CD4-positive, alpha-beta T cell (primary cell): Measurements from ENCODE around the gene RALGPS1. TPM values are rescaled to one million over a fixed set of nuclear protein-coding genes. Genes with fewer than 3 reads are reported as not detected.

ENCODE experiments used
- ATAC-seq: fragments of 200-7000 bp; cut with Tn5 transposase; one replicate; pipeline ENCODE4 v1.10.0; 2022; ENCODE audit warnings: mild to moderate bottlenecking; ENCODE audit not compliant: poor library complexity
- CTCF ChIA-PET: fragments of 350-600 bp; sonication (Branson Sonifier 250); formaldehyde crosslinking; loops from one replicate; lab custom pipeline; 2021; ENCODE audit warnings: antibody characterized with exemption, inconsistent platforms; lab: Charles Lee
- POLR2A ChIA-PET: fragments of 350-600 bp; sonication (Branson Sonifier 250); formaldehyde crosslinking; loops from one replicate; lab custom pipeline; 2021; ENCODE audit warnings: antibody characterized with exemption, inconsistent platforms; lab: Charles Lee
- DNase-seq, 14 experiments: peaks; one replicate each; pipeline ENCODE4 v3.0.0-alpha.2; 2013 to 2020; ENCODE audit warnings: mixed read lengths in 2 of 14
- H3K27ac ChIP-seq, 2 donors: one replicate each; pipeline versions ENCODE4 v1.5.1 to v1.7.0; 2013; ENCODE audit warnings: low read length in 2 of 2, low read depth in 1 of 2, mild to moderate bottlenecking in 1 of 2
- H3K27me3 ChIP-seq, 2 experiments: 1 replicate in 1 of 2; 2 replicates in 1 of 2; pipeline versions ENCODE4 v1.6.1 to v1.7.0; 2013; ENCODE audit warnings: low read length in 2 of 2, control low read depth in 1 of 2, mild to moderate bottlenecking in 1 of 2, moderate library complexity in 1 of 2; ENCODE audit not compliant: insufficient read depth in 2 of 2, control insufficient read depth in 1 of 2
- H3K36me3 ChIP-seq: one replicate; pipeline ENCODE4 v1.6.1; 2013; ENCODE audit warnings: low read length, control low read depth; ENCODE audit not compliant: insufficient read depth
- H3K4me1 ChIP-seq: one replicate; pipeline ENCODE4 v1.6.1; 2013; ENCODE audit warnings: low read length, control low read depth; ENCODE audit not compliant: insufficient read depth
- H3K4me3 ChIP-seq: one replicate; pipeline ENCODE4 v1.5.1; 2013; ENCODE audit warnings: mild to moderate bottlenecking, low read length, moderate library complexity
- H3K9me3 ChIP-seq, 2 experiments: 1 replicate in 1 of 2; 2 replicates in 1 of 2; pipeline versions ENCODE4 v1.6.1 to v1.7.0; 2013; ENCODE audit warnings: low read length in 2 of 2, mild to moderate bottlenecking in 2 of 2, control low read depth in 1 of 2, moderate library complexity in 1 of 2; ENCODE audit not compliant: control insufficient read depth in 1 of 2, insufficient read depth in 1 of 2
- H3K27ac Mint-ChIP-seq: one replicate; pipeline ENCODE4 v1.8.0; 2020; ENCODE audit warnings: mixed read lengths
- H3K27me3 Mint-ChIP-seq: one replicate; pipeline ENCODE4 v1.8.0; 2021; ENCODE audit warnings: mixed read lengths
- H3K36me3 Mint-ChIP-seq: one replicate; pipeline ENCODE4 v1.8.0; 2021; ENCODE audit warnings: low read depth, mixed read lengths
- H3K4me1 Mint-ChIP-seq: one replicate; pipeline ENCODE4 v1.8.0; 2021; ENCODE audit warnings: low read depth, mixed read lengths
- H3K4me3 Mint-ChIP-seq: one replicate; pipeline ENCODE4 v1.8.0; 2020; ENCODE audit warnings: mild to moderate bottlenecking, mixed read lengths
- H3K9me3 Mint-ChIP-seq: one replicate; pipeline ENCODE4 v1.8.0; 2020; ENCODE audit warnings: mixed read lengths
- intact Hi-C, 2 experiments: fragments of 100-400 bp; cut with DNase I in 1 of 2; cut with micrococcal nuclease in 1 of 2; formaldehyde crosslinking; loops; one replicate each; pipeline versions ENCODE4 v1.15.1 to v1.9.0; 2023 to 2025; cut with DNase I, micrococcal nuclease
- total RNA-seq, 174 experiments: library from RNA in 2 of 174; stranded (reverse) in 2 of 174; gene quantifications; one replicate each; pipeline ENCODE4 v1.2.3 and lab custom pipeline; 2021 to 2026
- TF ChIP-seq, protein P1 (sequence below): fragments of 200-600 bp; IDR thresholded peaks from one replicate; pipeline ENCODE4 v1.8.0; 2022; ENCODE audit warnings: antibody characterized with exemption, mild to moderate bottlenecking

The RALGPS1 gene
- total RNA-seq, 2 experiments from 2014 or later = 5.8 to 6.3 TPM

DNA sequence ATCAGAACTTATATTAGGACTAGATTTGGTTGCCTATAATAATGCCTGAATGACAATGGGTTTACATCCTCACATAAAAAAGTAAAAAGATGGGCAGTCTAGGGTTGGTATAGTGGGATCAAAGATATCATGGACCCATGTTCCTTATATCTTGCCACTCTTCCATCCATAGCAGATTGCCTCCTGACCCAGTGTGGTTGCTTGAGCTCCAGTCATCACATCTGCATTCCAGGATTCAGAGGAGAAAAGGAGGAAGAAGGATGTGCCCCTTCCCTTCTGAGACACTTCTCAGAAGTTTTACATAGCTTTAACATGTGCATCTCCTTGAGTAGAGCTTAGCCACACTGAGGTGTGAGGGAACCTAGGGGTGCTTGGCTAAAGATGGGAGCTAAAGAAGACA is 22.9 kb downstream of the RALGPS1 start:
- no peak overlapping the region for H3K4me3 Mint-ChIP-seq
- POLR2A ChIA-PET = no interaction called here

DNA sequence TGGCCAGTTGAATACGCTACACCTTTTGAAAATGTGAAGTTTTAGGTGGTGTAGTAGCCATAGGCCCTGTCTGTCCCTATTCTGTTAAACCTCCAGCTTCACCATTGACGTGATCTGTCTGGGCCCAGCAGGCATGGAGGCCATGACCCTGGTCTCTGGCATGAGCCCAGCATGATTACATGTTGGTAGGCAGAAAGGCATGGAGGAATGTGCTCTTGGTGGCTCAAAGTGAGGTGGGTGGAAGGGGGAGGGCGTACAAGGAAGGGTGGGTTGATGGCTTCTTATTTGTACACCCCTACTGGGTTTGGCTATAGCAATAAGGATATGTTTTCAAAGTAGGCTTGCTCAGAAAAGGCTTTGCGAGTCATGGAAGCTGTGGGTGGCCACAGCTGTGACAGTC is 23.7 kb downstream of the RALGPS1 start:
- intact Hi-C loops = no loop called here
- TF ChIP-seq, protein P1, sequence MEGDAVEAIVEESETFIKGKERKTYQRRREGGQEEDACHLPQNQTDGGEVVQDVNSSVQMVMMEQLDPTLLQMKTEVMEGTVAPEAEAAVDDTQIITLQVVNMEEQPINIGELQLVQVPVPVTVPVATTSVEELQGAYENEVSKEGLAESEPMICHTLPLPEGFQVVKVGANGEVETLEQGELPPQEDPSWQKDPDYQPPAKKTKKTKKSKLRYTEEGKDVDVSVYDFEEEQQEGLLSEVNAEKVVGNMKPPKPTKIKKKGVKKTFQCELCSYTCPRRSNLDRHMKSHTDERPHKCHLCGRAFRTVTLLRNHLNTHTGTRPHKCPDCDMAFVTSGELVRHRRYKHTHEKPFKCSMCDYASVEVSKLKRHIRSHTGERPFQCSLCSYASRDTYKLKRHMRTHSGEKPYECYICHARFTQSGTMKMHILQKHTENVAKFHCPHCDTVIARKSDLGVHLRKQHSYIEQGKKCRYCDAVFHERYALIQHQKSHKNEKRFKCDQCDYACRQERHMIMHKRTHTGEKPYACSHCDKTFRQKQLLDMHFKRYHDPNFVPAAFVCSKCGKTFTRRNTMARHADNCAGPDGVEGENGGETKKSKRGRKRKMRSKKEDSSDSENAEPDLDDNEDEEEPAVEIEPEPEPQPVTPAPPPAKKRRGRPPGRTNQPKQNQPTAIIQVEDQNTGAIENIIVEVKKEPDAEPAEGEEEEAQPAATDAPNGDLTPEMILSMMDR = no peak
- H3K9me3 ChIP-seq = no peaks in the 10 kb centered on the region
- Mint-ChIP-seq H3K27me3 (peaks cover 9% of the 10 kb centered on the region), H3K4me1 (peaks cover 6% of the 10 kb centered on the region), H3K27ac (no peak overlapping the region), H3K36me3 (no peaks in the 10 kb centered on the region), H3K9me3 (no peaks in the 10 kb centered on the region), H3K4me3 (no peak overlapping the region)
- DNase-seq (no peak), ATAC-seq (no peak)
- H3K4me3 ChIP-seq = no peak overlapping the region
- H3K4me1 ChIP-seq = peaks cover 2% of the 10 kb centered on the region
- peaks cover under 1 to 4% of the 10 kb centered on the region in 2 experiments for H3K27me3 ChIP-seq
- POLR2A ChIA-PET = no interaction called here
- no peaks in the 10 kb centered on the region for H3K36me3 ChIP-seq
- H3K27ac ChIP-seq = no peak overlapping the region
- CTCF ChIA-PET = interaction anchor here (2.0 kb wide), 1 partner anchor 261 kb away, joined by 6 read pairs; no protein-coding TSS in a partner anchor

More for the DNA sequence above, 22.9 kb downstream of the RALGPS1 start:
- no peak overlapping the region for H3K4me3 ChIP-seq
- Mint-ChIP-seq H3K4me1 (peaks cover 6% of the 10 kb centered on the region), H3K9me3 (no peaks in the 10 kb centered on the region), H3K36me3 (no peaks in the 10 kb centered on the region), H3K27me3 (peaks cover 6% of the 10 kb centered on the region), H3K27ac (no peak overlapping the region)
- intact Hi-C loops = no loop called here
- no peaks in the 10 kb centered on the region for H3K36me3 ChIP-seq
- no peak overlapping the region for H3K27ac ChIP-seq
- H3K9me3 ChIP-seq = no peaks in the 10 kb centered on the region
- peaks cover 2% of the 10 kb centered on the region for H3K4me1 ChIP-seq
- no peak for DNase-seq
- no peak for ATAC-seq
- H3K27me3 ChIP-seq = peaks cover 0 to 4% of the 10 kb centered on the region in 2 experiments
- CTCF ChIA-PET = interaction anchor here (1.1 to 2.0 kb wide), 2 partner anchors 252 to 262 kb away, joined by 3 to 6 read pairs; no protein-coding TSS in a partner anchor
- TF ChIP-seq, protein P1 = no peak

DNA sequence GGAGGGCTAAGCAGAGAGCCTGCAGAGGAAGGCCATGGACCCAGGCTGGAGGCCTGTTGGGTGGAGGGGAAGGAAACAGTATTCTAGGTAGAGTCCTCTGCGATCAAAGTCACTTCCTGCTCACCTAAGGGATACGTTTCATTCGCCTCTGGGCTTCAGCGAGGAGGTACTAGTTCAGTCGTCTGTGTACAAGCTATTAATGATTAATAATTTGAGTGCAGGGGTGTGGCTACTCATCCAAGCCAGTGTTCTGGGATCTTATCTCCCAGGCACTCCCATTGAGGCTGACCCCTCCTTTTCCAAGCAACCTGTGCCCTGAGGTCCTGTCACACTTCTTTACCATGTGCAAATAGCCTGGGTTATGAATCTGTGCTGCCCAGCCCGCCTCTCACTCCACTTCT is 25.2 kb downstream of the RALGPS1 start:
- ATAC-seq (no peak), DNase-seq (no peak)
- Histone ChIP-seq H3K4me3 (no peak overlapping the region), H3K4me1 (peaks cover 2% of the 10 kb centered on the region), H3K27me3 (peaks cover 3 to 4% of the 10 kb centered on the region in 2 experiments), H3K9me3 (no peaks in the 10 kb centered on the region), H3K27ac (no peak overlapping the region), H3K36me3 (no peaks in the 10 kb centered on the region)
- Mint-ChIP-seq H3K4me1 (peaks cover 6% of the 10 kb centered on the region), H3K4me3 (no peak overlapping the region), H3K36me3 (no peaks in the 10 kb centered on the region), H3K9me3 (no peaks in the 10 kb centered on the region), H3K27ac (no peak overlapping the region), H3K27me3 (peaks cover 13% of the 10 kb centered on the region)
- intact Hi-C loops = loop anchor here (1.0 to 10.0 kb wide), 5 partner anchors 259 to 795 kb away; partner anchors contain the start of genes LRSAM1 (in 1 of the 2), RPL12 (in 1 of the 2) and TOR2A (in 1 of the 2)
- CTCF ChIA-PET = interaction anchor here (1.2 to 2.4 kb wide), 10 partner anchors 17 to 285 kb away, joined by 3 to 34 read pairs (median 6); no protein-coding TSS in a partner anchor
- TF ChIP-seq, protein P1 = no peak
- POLR2A ChIA-PET = no interaction called here
